GM23338 (cell line): ENCODE measurements around the gene BPNT1. TPM values are rescaled to one million over a fixed set of nuclear protein-coding genes. Genes with fewer than 3 reads are reported as not detected.

Experiments
- ATAC-seq: fragments of 200-7000 bp; cut with Tn5 transposase; 3 replicates; pipeline ENCODE4 v1.9.1; 2020
- DNase-seq: peaks from one replicate; pipeline ENCODE4 v3.0.0-alpha.2; 2015; ENCODE audit warnings: low spot score
- H2AFZ ChIP-seq: fragments of 200-600 bp; sonication (generic); 2 replicates; pipeline ENCODE4 v1.8.0; 2016; ENCODE audit warnings: antibody characterized with exemption, mild to moderate bottlenecking, moderate library complexity
- H3F3A ChIP-seq: fragments of 200-600 bp; sonication (generic); replicated peaks from 2 replicates; pipeline ENCODE4 v1.8.0; 2017; ENCODE audit warnings: antibody characterized with exemption, mixed run types, low read depth
- H3K27ac ChIP-seq: fragments of 200-600 bp; sonication (generic); 2 replicates; pipeline ENCODE4 v1.6.1; 2016; ENCODE audit warnings: low read depth
- H3K27me3 ChIP-seq: fragments of 200-600 bp; sonication (generic); 2 replicates; pipeline ENCODE4 v1.8.0; 2016; ENCODE audit warnings: mild to moderate bottlenecking, mixed run types, moderate library complexity; ENCODE audit not compliant: insufficient read depth
- H3K36me3 ChIP-seq: fragments of 200-600 bp; sonication (generic); 2 replicates; pipeline ENCODE4 v1.8.0; 2016; ENCODE audit warnings: mild to moderate bottlenecking; ENCODE audit not compliant: insufficient read depth
- H3K4me1 ChIP-seq: fragments of 200-600 bp; sonication (generic); 2 replicates; pipeline ENCODE4 v1.8.0; 2016; ENCODE audit warnings: mild to moderate bottlenecking, moderate library complexity; ENCODE audit not compliant: insufficient read depth
- H3K4me2 ChIP-seq: fragments of 200-600 bp; sonication (generic); 2 replicates; pipeline ENCODE4 v1.7.1; 2017; ENCODE audit warnings: mixed run types
- H3K4me3 ChIP-seq: fragments of 200-600 bp; sonication (generic); 2 replicates; pipeline ENCODE4 v1.6.1; 2016; ENCODE audit warnings: mixed run types
- H3K79me2 ChIP-seq: fragments of 200-600 bp; sonication (generic); replicated peaks from 2 replicates; pipeline ENCODE4 v1.8.0; 2017; ENCODE audit warnings: mild to moderate bottlenecking; ENCODE audit not compliant: insufficient read depth
- H3K9me2 ChIP-seq: fragments of 200-600 bp; sonication (generic); 2 replicates; pipeline ENCODE4 v1.8.0; 2017; ENCODE audit not compliant: insufficient read depth
- H4K20me1 ChIP-seq: fragments of 200-600 bp; sonication (generic); replicated peaks from 2 replicates; pipeline ENCODE4 v1.8.0; 2017; ENCODE audit warnings: mild to moderate bottlenecking; ENCODE audit not compliant: insufficient read depth
- H3K27ac Mint-ChIP-seq: 2 replicates; pipeline ENCODE4 v1.8.0; 2020; ENCODE audit warnings: inconsistent platforms, mild to moderate bottlenecking, moderate library complexity, mixed read lengths
- H3K27me3 Mint-ChIP-seq: 3 replicates; pipeline ENCODE4 v1.8.0; 2022; ENCODE audit warnings: low read depth, mild to moderate bottlenecking, moderate library complexity, mixed read lengths, inconsistent platforms; ENCODE audit not compliant: insufficient read depth, poor library complexity
- H3K36me3 Mint-ChIP-seq: 3 replicates; pipeline ENCODE4 v1.8.0; 2021; ENCODE audit warnings: low read depth, mild to moderate bottlenecking, inconsistent platforms, moderate library complexity, mixed read lengths
- H3K4me1 Mint-ChIP-seq: 3 replicates; pipeline ENCODE4 v1.8.0; 2020; ENCODE audit warnings: mild to moderate bottlenecking, inconsistent platforms, mixed read lengths
- H3K4me3 Mint-ChIP-seq: 3 replicates; pipeline ENCODE4 v1.8.0; 2021; ENCODE audit warnings: moderate library complexity, mild to moderate bottlenecking, inconsistent platforms, mixed read lengths
- H3K9me3 Mint-ChIP-seq: 3 replicates; pipeline ENCODE4 v1.8.0; 2020; ENCODE audit warnings: moderate library complexity, mild to moderate bottlenecking, inconsistent platforms, mixed read lengths
- CREB1 ChIP-seq: fragments of 250-450 bp; sonication (Bioruptor Pico); IDR thresholded peaks from 2 replicates; pipeline ENCODE4 v1.5.0; 2020; ENCODE audit warnings: low read depth, mild to moderate bottlenecking, moderate library complexity
- EZH2 ChIP-seq: fragments of 200-600 bp; sonication (generic); IDR thresholded peaks from one replicate; pipeline ENCODE4 v1.8.0; 2017; ENCODE audit warnings: antibody characterized with exemption, mild to moderate bottlenecking, low read depth; ENCODE audit not compliant: unreplicated experiment
- JUNB ChIP-seq: IDR thresholded peaks from one replicate; pipeline ENCODE4 v1.6.1; 2016; ENCODE audit warnings: antibody characterized with exemption; ENCODE audit not compliant: unreplicated experiment
- NANOG ChIP-seq: IDR thresholded peaks from 2 replicates; pipeline ENCODE4 v1.6.1; 2016; ENCODE audit warnings: antibody characterized with exemption, borderline replicate concordance
- POLR2AphosphoS5 ChIP-seq: IDR thresholded peaks from 2 replicates; pipeline ENCODE4 v1.6.1; 2016; ENCODE audit warnings: antibody characterized with exemption, low read depth
- ZNF114 ChIP-seq: fragments of 250-450 bp; sonication (Bioruptor Pico); IDR thresholded peaks from 2 replicates; pipeline ENCODE4 v1.5.0; 2020; ENCODE audit warnings: mild to moderate bottlenecking, moderate library complexity
- polyA plus RNA-seq: library from polyadenylated mRNA; unstranded; fragments of >200 nt; fragmentation: Nextera tagmentation; extraction: Ambion mirVana; gene quantifications from 2 replicates; pipeline ENCODE4 v1.2.1, GENCODE V29; 2016
- total RNA-seq: library from RNA; depleted of rRNA; stranded (reverse); fragments of >200 nt; shearing (Covaris generic); gene quantifications from 2 replicates; pipeline ENCODE4 v1.2.3, GENCODE V29; 2014
- TF ChIP-seq, protein P1 (sequence below): fragments of 250-450 bp; sonication (Bioruptor Pico); IDR thresholded peaks from 2 replicates; pipeline ENCODE4 v1.5.0; 2020; ENCODE audit warnings: mild to moderate bottlenecking, moderate library complexity
- TF ChIP-seq, protein P2 (sequence below): IDR thresholded peaks from 2 replicates; pipeline ENCODE4 v1.6.1; 2016; ENCODE audit warnings: antibody characterized with exemption
- TF ChIP-seq, protein P3 (sequence below): IDR thresholded peaks from one replicate; pipeline ENCODE4 v1.6.1; 2018; ENCODE audit warnings: antibody characterized with exemption; ENCODE audit not compliant: unreplicated experiment
- TF ChIP-seq, protein P4 (sequence below), 2 experiments: fragments of 200-600 bp in 1 of 2; sonication (generic) in 1 of 2; conservative IDR thresholded peaks; 2 replicates each; pipeline versions ENCODE4 v1.5.1 to v1.6.1; 2016 to 2017; ENCODE audit warnings: antibody characterized with exemption in 2 of 2, low read depth in 2 of 2, mild to moderate bottlenecking in 2 of 2, moderate library complexity in 1 of 2

BPNT1 gene
- total and polyA plus RNA-seq, 2 experiments from 2014 or later = 9.6 to 17.2 TPM

DNA sequence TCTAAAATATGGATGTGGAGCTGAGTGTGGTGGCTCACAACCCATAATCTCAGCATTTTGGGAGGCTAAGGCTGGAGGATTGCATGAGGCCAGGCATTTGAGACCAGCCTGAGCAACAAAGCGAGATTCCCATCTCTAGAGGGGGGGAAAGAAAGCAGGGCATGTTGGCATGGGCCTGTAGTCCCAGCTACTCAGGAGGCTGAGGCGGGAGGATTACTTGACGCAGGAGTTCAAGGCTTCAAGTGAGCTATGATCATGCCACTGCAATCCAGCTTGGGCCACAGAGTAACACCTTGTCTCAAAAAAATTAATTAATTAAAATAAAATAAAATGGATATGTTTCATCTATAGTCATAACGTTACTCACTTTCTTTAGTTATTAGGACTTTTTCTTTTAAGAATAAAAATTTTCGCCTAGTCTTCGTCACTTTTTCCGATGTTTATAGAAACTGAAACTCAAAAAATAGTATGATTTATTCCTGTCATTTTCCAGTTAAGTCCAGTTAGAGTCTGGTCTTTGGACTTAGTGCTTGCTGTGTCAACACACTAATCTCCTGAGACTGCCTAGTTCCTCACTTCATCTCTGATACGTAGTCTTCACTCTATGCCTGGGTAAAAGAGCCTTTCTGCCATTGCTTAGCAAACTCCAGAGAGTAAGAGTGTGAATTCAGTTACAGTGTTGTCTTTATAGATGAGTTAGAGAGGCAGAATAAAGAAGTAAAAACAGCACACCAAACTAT is 32.4 kb upstream of the BPNT1 start:
- H3K9me3 Mint-ChIP-seq = no peaks in the 10 kb centered on the region
- Histone ChIP-seq H3K9me2 (no peaks in the 10 kb centered on the region), H3K79me2 (no peaks in the 10 kb centered on the region), H3K4me3 (no peak overlapping the region), H4K20me1 (no peaks in the 10 kb centered on the region), H3K4me1 (peaks cover 5% of the 10 kb centered on the region; the same call in 1 of the 2 replicates), H3K36me3 (no peaks in the 10 kb centered on the region), H3F3A (no peaks in the 10 kb centered on the region), H3K27ac (no peak overlapping the region), H3K4me2 (no peak overlapping the region), H2AFZ (no peak overlapping the region), H3K27me3 (no peaks in the 10 kb centered on the region)
- no peak for DNase-seq
- no peak overlapping the region for H3K27ac Mint-ChIP-seq
- no peak for ATAC-seq
- H3K27me3 Mint-ChIP-seq = peaks cover 4% of the 10 kb centered on the region
- no peaks in the 10 kb centered on the region; the same call in 2 of the 3 replicates for H3K36me3 Mint-ChIP-seq
- no peak overlapping the region for H3K4me3 Mint-ChIP-seq
- TF ChIP-seq, protein P1, sequence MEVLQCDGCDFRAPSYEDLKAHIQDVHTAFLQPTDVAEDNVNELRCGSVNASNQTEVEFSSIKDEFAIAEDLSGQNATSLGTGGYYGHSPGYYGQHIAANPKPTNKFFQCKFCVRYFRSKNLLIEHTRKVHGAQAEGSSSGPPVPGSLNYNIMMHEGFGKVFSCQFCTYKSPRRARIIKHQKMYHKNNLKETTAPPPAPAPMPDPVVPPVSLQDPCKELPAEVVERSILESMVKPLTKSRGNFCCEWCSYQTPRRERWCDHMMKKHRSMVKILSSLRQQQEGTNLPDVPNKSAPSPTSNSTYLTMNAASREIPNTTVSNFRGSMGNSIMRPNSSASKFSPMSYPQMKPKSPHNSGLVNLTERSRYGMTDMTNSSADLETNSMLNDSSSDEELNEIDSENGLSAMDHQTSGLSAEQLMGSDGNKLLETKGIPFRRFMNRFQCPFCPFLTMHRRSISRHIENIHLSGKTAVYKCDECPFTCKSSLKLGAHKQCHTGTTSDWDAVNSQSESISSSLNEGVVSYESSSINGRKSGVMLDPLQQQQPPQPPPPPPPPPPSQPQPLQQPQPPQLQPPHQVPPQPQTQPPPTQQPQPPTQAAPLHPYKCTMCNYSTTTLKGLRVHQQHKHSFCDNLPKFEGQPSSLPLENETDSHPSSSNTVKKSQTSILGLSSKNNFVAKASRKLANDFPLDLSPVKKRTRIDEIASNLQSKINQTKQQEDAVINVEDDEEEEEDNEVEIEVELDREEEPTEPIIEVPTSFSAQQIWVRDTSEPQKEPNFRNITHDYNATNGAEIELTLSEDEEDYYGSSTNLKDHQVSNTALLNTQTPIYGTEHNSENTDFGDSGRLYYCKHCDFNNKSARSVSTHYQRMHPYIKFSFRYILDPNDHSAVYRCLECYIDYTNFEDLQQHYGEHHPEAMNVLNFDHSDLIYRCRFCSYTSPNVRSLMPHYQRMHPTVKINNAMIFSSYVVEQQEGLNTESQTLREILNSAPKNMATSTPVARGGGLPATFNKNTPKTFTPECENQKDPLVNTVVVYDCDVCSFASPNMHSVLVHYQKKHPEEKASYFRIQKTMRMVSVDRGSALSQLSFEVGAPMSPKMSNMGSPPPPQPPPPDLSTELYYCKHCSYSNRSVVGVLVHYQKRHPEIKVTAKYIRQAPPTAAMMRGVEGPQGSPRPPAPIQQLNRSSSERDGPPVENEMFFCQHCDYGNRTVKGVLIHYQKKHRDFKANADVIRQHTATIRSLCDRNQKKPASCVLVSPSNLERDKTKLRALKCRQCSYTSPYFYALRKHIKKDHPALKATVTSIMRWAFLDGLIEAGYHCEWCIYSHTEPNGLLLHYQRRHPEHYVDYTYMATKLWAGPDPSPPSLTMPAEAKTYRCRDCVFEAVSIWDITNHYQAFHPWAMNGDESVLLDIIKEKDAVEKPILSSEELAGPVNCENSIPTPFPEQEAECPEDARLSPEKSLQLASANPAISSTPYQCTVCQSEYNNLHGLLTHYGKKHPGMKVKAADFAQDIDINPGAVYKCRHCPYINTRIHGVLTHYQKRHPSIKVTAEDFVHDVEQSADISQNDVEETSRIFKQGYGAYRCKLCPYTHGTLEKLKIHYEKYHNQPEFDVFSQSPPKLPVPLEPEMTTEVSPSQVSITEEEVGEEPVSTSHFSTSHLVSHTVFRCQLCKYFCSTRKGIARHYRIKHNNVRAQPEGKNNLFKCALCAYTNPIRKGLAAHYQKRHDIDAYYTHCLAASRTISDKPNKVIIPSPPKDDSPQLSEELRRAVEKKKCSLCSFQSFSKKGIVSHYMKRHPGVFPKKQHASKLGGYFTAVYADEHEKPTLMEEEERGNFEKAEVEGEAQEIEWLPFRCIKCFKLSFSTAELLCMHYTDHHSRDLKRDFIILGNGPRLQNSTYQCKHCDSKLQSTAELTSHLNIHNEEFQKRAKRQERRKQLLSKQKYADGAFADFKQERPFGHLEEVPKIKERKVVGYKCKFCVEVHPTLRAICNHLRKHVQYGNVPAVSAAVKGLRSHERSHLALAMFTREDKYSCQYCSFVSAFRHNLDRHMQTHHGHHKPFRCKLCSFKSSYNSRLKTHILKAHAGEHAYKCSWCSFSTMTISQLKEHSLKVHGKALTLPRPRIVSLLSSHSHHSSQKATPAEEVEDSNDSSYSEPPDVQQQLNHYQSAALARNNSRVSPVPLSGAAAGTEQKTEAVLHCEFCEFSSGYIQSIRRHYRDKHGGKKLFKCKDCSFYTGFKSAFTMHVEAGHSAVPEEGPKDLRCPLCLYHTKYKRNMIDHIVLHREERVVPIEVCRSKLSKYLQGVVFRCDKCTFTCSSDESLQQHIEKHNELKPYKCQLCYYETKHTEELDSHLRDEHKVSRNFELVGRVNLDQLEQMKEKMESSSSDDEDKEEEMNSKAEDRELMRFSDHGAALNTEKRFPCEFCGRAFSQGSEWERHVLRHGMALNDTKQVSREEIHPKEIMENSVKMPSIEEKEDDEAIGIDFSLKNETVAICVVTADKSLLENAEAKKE (CRISPR knock-in tag) = no peak
- TF ChIP-seq NANOG (no peak), POLR2AphosphoS5 (no peak), ZNF114 (CRISPR knock-in tag) (no peak), CREB1 (CRISPR knock-in tag) (no peak), EZH2 (no peak), JUNB (no peak)
- TF ChIP-seq, protein P2, sequence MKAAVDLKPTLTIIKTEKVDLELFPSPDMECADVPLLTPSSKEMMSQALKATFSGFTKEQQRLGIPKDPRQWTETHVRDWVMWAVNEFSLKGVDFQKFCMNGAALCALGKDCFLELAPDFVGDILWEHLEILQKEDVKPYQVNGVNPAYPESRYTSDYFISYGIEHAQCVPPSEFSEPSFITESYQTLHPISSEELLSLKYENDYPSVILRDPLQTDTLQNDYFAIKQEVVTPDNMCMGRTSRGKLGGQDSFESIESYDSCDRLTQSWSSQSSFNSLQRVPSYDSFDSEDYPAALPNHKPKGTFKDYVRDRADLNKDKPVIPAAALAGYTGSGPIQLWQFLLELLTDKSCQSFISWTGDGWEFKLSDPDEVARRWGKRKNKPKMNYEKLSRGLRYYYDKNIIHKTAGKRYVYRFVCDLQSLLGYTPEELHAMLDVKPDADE = no peak
- TF ChIP-seq, protein P3, sequence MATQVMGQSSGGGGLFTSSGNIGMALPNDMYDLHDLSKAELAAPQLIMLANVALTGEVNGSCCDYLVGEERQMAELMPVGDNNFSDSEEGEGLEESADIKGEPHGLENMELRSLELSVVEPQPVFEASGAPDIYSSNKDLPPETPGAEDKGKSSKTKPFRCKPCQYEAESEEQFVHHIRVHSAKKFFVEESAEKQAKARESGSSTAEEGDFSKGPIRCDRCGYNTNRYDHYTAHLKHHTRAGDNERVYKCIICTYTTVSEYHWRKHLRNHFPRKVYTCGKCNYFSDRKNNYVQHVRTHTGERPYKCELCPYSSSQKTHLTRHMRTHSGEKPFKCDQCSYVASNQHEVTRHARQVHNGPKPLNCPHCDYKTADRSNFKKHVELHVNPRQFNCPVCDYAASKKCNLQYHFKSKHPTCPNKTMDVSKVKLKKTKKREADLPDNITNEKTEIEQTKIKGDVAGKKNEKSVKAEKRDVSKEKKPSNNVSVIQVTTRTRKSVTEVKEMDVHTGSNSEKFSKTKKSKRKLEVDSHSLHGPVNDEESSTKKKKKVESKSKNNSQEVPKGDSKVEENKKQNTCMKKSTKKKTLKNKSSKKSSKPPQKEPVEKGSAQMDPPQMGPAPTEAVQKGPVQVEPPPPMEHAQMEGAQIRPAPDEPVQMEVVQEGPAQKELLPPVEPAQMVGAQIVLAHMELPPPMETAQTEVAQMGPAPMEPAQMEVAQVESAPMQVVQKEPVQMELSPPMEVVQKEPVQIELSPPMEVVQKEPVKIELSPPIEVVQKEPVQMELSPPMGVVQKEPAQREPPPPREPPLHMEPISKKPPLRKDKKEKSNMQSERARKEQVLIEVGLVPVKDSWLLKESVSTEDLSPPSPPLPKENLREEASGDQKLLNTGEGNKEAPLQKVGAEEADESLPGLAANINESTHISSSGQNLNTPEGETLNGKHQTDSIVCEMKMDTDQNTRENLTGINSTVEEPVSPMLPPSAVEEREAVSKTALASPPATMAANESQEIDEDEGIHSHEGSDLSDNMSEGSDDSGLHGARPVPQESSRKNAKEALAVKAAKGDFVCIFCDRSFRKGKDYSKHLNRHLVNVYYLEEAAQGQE = no peak
- TF ChIP-seq, protein P4, sequence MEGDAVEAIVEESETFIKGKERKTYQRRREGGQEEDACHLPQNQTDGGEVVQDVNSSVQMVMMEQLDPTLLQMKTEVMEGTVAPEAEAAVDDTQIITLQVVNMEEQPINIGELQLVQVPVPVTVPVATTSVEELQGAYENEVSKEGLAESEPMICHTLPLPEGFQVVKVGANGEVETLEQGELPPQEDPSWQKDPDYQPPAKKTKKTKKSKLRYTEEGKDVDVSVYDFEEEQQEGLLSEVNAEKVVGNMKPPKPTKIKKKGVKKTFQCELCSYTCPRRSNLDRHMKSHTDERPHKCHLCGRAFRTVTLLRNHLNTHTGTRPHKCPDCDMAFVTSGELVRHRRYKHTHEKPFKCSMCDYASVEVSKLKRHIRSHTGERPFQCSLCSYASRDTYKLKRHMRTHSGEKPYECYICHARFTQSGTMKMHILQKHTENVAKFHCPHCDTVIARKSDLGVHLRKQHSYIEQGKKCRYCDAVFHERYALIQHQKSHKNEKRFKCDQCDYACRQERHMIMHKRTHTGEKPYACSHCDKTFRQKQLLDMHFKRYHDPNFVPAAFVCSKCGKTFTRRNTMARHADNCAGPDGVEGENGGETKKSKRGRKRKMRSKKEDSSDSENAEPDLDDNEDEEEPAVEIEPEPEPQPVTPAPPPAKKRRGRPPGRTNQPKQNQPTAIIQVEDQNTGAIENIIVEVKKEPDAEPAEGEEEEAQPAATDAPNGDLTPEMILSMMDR (conservative IDR thresholded peaks at IDR 0.05; ENCODE audit: low read depth in 2 of 2) = no peak
- H3K4me1 Mint-ChIP-seq = peaks cover 7% of the 10 kb centered on the region; the same call in 2 of the 3 replicates
